OCI-LY7 (cell line): ENCODE data around the gene ZMYND11. TPM values are rescaled to one million over a fixed set of nuclear protein-coding genes. Genes with fewer than 3 reads are reported as not detected.

Source experiments
- BruUV-seq: library from RNA; stranded (reverse); fragments of 400-500 nt; replicated peaks from 2 replicates; lab custom pipeline; 2021; lab: Mats Ljungman, UMichigan
- CTCF ChIA-PET: fragments of 300-600 bp; sonication (Branson Sonifier 250); formaldehyde crosslinking; loops from one replicate; lab custom pipeline; 2022; ENCODE audit warnings: antibody characterized with exemption; ENCODE audit not compliant: unreplicated experiment; lab: Charles Lee
- POLR2A ChIA-PET: fragments of 300-600 bp; sonication (Branson Sonifier 250); formaldehyde crosslinking; loops from one replicate; lab custom pipeline; 2022; ENCODE audit warnings: antibody characterized with exemption; lab: Charles Lee
- DNase-seq: peaks from one replicate; pipeline ENCODE4 v3.0.0-alpha.2; 2015; ENCODE audit warnings: low spot score
- H2AFZ ChIP-seq: fragments of 200-600 bp; sonication (generic), shearing (Covaris generic); 2 replicates; pipeline ENCODE4 v1.6.1; 2014; ENCODE audit warnings: mild to moderate bottlenecking, antibody characterized with exemption, low read length, moderate library complexity
- H3K27ac ChIP-seq: fragments of 200-600 bp; sonication (generic); 2 replicates; pipeline ENCODE4 v1.5.1; 2014; ENCODE audit warnings: mixed run types, low read depth, mild to moderate bottlenecking, moderate library complexity, low read length, inconsistent platforms; ENCODE audit not compliant: poor library complexity, severe bottlenecking
- H3K36me3 ChIP-seq: fragments of 200-600 bp; sonication (generic); 2 replicates; pipeline ENCODE4 v1.6.1; 2014; ENCODE audit warnings: mild to moderate bottlenecking, antibody characterized with exemption, low read length, moderate library complexity, mixed read lengths; ENCODE audit not compliant: insufficient read depth
- H3K4me1 ChIP-seq: fragments of 200-600 bp; sonication (generic); 2 replicates; pipeline ENCODE4 v1.5.1; 2014; ENCODE audit warnings: mild to moderate bottlenecking, low read length; ENCODE audit not compliant: insufficient read depth, poor library complexity, severe bottlenecking
- H3K4me2 ChIP-seq: fragments of 200-600 bp; sonication (generic); 2 replicates; pipeline ENCODE4 v1.6.1; 2014; ENCODE audit warnings: mild to moderate bottlenecking, low read length
- H3K4me3 ChIP-seq: fragments of 200-600 bp; sonication (generic); 2 replicates; pipeline ENCODE4 v1.5.1; 2014; ENCODE audit warnings: mild to moderate bottlenecking, low read depth, low read length; ENCODE audit not compliant: poor library complexity, severe bottlenecking
- H3K79me2 ChIP-seq: fragments of 200-600 bp; sonication (generic); 2 replicates; pipeline ENCODE4 v1.6.1; 2016; ENCODE audit warnings: low read depth, mild to moderate bottlenecking, low read length, moderate library complexity, mixed read lengths; ENCODE audit not compliant: insufficient read depth
- H3K9me2 ChIP-seq: fragments of 200-600 bp; sonication (generic); 2 replicates; pipeline ENCODE4 v1.6.1; 2016; ENCODE audit warnings: mild to moderate bottlenecking, low read length, mixed read lengths; ENCODE audit not compliant: insufficient read depth
- H3K9me3 ChIP-seq: fragments of 200-600 bp; sonication (generic); 2 replicates; pipeline ENCODE4 v1.6.1; 2014; ENCODE audit warnings: mild to moderate bottlenecking, mixed run types, low read length, mixed read lengths
- H4K20me1 ChIP-seq: fragments of 200-600 bp; sonication (generic); 2 replicates; pipeline ENCODE4 v1.6.1; 2014; ENCODE audit warnings: mild to moderate bottlenecking, antibody characterized with exemption, low read length, moderate library complexity, mixed read lengths; ENCODE audit not compliant: insufficient read depth
- EZH2phosphoT487 ChIP-seq: fragments of 200-600 bp; sonication (generic); IDR thresholded peaks from 2 replicates; pipeline ENCODE4 v1.6.1; 2018; ENCODE audit warnings: low read depth, borderline replicate concordance, mild to moderate bottlenecking, mixed run types, antibody characterized with exemption, low read length, moderate library complexity, mixed read lengths
- intact Hi-C: fragments of 100-400 bp; cut with micrococcal nuclease; formaldehyde crosslinking; loops from one replicate; pipeline ENCODE4 v1.10.0; 2022; ENCODE audit not compliant: unreplicated experiment
- total RNA-seq, 2 experiments: library from RNA; depleted of rRNA in 1 of 2; stranded (reverse); fragments of >200 nt in 1 of 2; shearing (Covaris generic) in 1 of 2; gene quantifications; 2 replicates each; pipeline ENCODE4 v1.2.3, GENCODE V29; 2014 to 2022
- TF ChIP-seq, protein P1 (sequence below): fragments of 200-600 bp; sonication (generic); conservative IDR thresholded peaks from 2 replicates; pipeline ENCODE4 v1.5.1; 2014; ENCODE audit warnings: mild to moderate bottlenecking, antibody characterized with exemption, low read length, moderate library complexity, mixed read lengths

The ZMYND11 gene
- total RNA-seq, 2 experiments from 2014 or later: 4.0 to 5.5 TPM

DNA sequence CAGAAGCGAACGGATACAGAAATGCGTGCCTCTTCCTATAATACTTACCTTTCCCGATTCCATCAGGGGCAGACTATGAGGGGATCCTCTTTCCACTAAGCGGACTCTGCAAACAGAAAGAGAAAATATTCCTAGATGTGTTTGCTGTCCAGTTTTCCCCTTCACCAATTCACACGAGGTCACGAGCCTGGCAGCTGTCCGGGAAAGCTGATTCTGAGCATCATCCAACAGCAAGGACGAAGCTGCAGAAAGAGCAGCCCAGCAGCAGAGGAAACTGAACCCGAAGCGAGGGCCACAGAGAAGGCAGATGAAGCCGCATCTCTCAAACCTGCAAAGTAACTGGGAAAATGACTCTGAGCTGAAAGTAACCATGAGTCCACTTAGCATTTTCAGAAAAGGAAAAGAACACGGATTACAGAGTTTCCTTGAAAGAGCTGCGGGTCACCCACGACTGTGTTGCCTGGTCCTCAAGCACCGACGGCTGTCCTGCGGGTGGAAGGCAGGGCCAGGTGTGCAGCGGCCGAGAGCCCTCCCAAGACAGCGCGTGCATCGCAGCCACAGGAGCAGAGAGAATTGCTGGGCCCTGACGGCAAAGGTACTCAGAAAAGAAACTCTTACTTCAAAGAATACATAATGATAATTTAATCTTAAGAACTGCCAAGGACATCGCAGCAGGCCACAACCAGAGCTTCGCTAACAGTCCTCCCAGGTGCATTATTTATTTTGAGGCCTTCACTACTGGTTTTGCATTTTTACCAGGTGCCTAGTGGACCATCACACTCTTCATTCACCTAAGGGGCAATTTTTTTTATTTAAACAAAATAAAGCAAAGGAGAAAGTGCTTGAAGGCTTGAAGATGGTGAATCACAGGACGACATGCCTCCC lies 153.3 kb downstream of the ZMYND11 start:
- CTCF ChIA-PET: no interaction called here

DNA sequence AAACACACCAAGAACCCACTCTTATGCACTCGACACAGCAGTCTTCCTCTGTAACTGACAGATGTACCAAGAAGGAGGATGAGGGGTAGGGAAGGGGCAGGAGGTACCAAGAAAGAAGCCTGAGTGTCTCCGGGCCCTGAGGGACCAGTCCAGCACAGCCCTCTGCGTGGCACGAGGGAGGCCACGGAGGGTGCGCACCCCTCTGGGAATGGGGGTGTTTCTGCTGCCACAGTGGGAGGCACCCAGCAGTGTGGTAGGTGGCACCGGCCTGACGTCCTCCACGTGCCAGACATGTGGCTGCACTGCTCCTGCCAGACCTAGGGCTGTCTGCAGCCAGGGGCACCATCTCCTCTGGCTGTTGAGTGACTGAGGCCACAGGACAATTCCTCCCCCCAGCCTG lies 154.3 kb downstream of the ZMYND11 start:
- POLR2A ChIA-PET: interaction anchor here (1.0 to 1.5 kb wide), 2 partner anchors 17 to 24 kb away, joined by 3 to 4 read pairs; no protein-coding TSS in a partner anchor

More for the DNA sequence above, 153.3 kb downstream of the ZMYND11 start:
- no peaks in the 10 kb centered on the region for H3K79me2 ChIP-seq
- no peaks in the 10 kb centered on the region for H4K20me1 ChIP-seq
- BruUV-seq: no TSS peak
- intact Hi-C loops: loop anchor here (1.0 to 2.0 kb wide), 4 partner anchors 19 to 216 kb away; no protein-coding TSS in a partner anchor
- H3K27ac ChIP-seq: peak overlapping the region; percentile 94
- peak; percentile 87 for DNase-seq
- H3K36me3 ChIP-seq: peaks cover 71% of the 10 kb centered on the region
- H3K4me3 ChIP-seq: peak overlapping the region; percentile 36
- TF ChIP-seq EZH2phosphoT487: no peak
- TF ChIP-seq, protein P1, sequence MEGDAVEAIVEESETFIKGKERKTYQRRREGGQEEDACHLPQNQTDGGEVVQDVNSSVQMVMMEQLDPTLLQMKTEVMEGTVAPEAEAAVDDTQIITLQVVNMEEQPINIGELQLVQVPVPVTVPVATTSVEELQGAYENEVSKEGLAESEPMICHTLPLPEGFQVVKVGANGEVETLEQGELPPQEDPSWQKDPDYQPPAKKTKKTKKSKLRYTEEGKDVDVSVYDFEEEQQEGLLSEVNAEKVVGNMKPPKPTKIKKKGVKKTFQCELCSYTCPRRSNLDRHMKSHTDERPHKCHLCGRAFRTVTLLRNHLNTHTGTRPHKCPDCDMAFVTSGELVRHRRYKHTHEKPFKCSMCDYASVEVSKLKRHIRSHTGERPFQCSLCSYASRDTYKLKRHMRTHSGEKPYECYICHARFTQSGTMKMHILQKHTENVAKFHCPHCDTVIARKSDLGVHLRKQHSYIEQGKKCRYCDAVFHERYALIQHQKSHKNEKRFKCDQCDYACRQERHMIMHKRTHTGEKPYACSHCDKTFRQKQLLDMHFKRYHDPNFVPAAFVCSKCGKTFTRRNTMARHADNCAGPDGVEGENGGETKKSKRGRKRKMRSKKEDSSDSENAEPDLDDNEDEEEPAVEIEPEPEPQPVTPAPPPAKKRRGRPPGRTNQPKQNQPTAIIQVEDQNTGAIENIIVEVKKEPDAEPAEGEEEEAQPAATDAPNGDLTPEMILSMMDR: no peak
- no peak overlapping the region for H2AFZ ChIP-seq
- peak overlapping the region; percentile 70 for H3K4me2 ChIP-seq
- no peaks in the 10 kb centered on the region for H3K9me2 ChIP-seq
- peaks cover 78% of the 10 kb centered on the region for H3K4me1 ChIP-seq
- H3K9me3 ChIP-seq: no peaks in the 10 kb centered on the region
- POLR2A ChIA-PET: interaction anchor here (0.7 to 2.6 kb wide), 5 partner anchors 10 to 224 kb away, joined by 3 to 6 read pairs (median 3); no protein-coding TSS in a partner anchor

More for the DNA sequence above, 154.3 kb downstream of the ZMYND11 start:
- Histone ChIP-seq H3K4me2 (peak overlapping the region; percentile 70), H3K9me2 (no peaks in the 10 kb centered on the region), H3K4me1 (peaks cover 78% of the 10 kb centered on the region), H2AFZ (no peak overlapping the region), H3K36me3 (peaks cover 61% of the 10 kb centered on the region), H3K79me2 (no peaks in the 10 kb centered on the region), H3K27ac (peak overlapping the region; percentile 94), H3K4me3 (peak overlapping the region; percentile 36), H3K9me3 (no peaks in the 10 kb centered on the region), H4K20me1 (no peaks in the 10 kb centered on the region)
- DNase-seq: no peak
- intact Hi-C loops: loop anchor here (1.0 to 2.0 kb wide), 4 partner anchors 18 to 215 kb away; no protein-coding TSS in a partner anchor
- no TSS peak for BruUV-seq
- no peak for TF ChIP-seq EZH2phosphoT487
- TF ChIP-seq, protein P1: no peak
- CTCF ChIA-PET: no interaction called here
